Measurements from ENCODE around the gene GJB2.

The GJB2 gene

GRCh38 chr13:20161951-20162300 lies 30.8 kb downstream of the GJB2 start:
- TF ChIP-seq EZH2phosphoT487 (conservative IDR thresholded peaks at IDR 0.05; ENCODE audit: low read length) (no peak), CTCF (IDR thresholded peaks at IDR 0.05; ENCODE audit: insufficient read depth, low read length, poor library complexity, severe bottlenecking) (no peak)
- Histone ChIP-seq H3F3A (ENCODE audit: insufficient read depth) (peaks cover 12% of the 10 kb centered on the region; the same call in 1 of the 2 replicates), H4K20me1 (ENCODE audit: low read depth, low read length) (0 out of 2 replicates have a peak, but pooled peaks cover 4% of the 10 kb centered on the region), H3K4me2 (ENCODE audit: low read depth, low read length, poor library complexity, severe bottlenecking) (peak overlapping the region; percentile 68), H3K36me3 (ENCODE audit: low read length) (no peaks in the 10 kb centered on the region), H3K9me3 (ENCODE audit: insufficient read depth, low read length) (no peaks in the 10 kb centered on the region), H3K9me2 (replicated peaks; ENCODE audit: insufficient read depth, low read length) (no peaks in the 10 kb centered on the region), H3K9ac (ENCODE audit: low read length) (no peak overlapping the region), H3K27ac (ENCODE audit: low read depth, low read length) (no peak overlapping the region), H3K27me3 (ENCODE audit: low read length) (no peaks in the 10 kb centered on the region; the same call in 1 of the 2 replicates), H3K79me2 (ENCODE audit: insufficient read depth, low read length) (no peaks in the 10 kb centered on the region), H3K4me3 (ENCODE audit: insufficient read depth, low read length, poor library complexity, severe bottlenecking) (no peak overlapping the region), H2AFZ (ENCODE audit: low read depth, low read length, severe bottlenecking) (peak overlapping the region; percentile 14)

- Histone ChIP-seq H3K9me3 (ENCODE audit: insufficient read depth, low read length) (no peaks in the 10 kb centered on the region), H3K27ac (ENCODE audit: low read depth, low read length) (no peak overlapping the region), H3K36me3 (ENCODE audit: low read length) (no peaks in the 10 kb centered on the region), H3K4me2 (ENCODE audit: low read depth, low read length, poor library complexity, severe bottlenecking) (peak overlapping the region; percentile 68), H4K20me1 (ENCODE audit: low read depth, low read length) (0 out of 2 replicates have a peak, but pooled peaks cover 4% of the 10 kb centered on the region), H2AFZ (ENCODE audit: low read depth, low read length, severe bottlenecking) (peak overlapping the region; percentile 66), H3K9me2 (replicated peaks; ENCODE audit: insufficient read depth, low read length) (no peaks in the 10 kb centered on the region), H3K79me2 (ENCODE audit: insufficient read depth, low read length) (no peaks in the 10 kb centered on the region), H3K27me3 (ENCODE audit: low read length) (no peaks in the 10 kb centered on the region; the same call in 1 of the 2 replicates), H3K9ac (ENCODE audit: low read length) (peak overlapping the region; percentile 21; the same call in 1 of the 2 replicates), H3F3A (ENCODE audit: insufficient read depth) (peaks cover 12% of the 10 kb centered on the region; the same call in 1 of the 2 replicates), H3K4me3 (ENCODE audit: insufficient read depth, low read length, poor library complexity, severe bottlenecking) (peak overlapping the region; percentile 50)
- TF ChIP-seq CTCF (IDR thresholded peaks at IDR 0.05; ENCODE audit: insufficient read depth, low read length, poor library complexity, severe bottlenecking) (no peak), EZH2phosphoT487 (conservative IDR thresholded peaks at IDR 0.05; ENCODE audit: low read length) (no peak)
These were observed 31.3 kb downstream of the GJB2 start for GRCh38 chr13:20161275-20161950.

- H3K4me3 ChIP-seq (ENCODE audit: insufficient read depth, low read length, poor library complexity, severe bottlenecking) = peak within 1 kb of the TSS; percentile 50
- TF ChIP-seq CTCF (IDR thresholded peaks at IDR 0.05; ENCODE audit: insufficient read depth, low read length, poor library complexity, severe bottlenecking) (no peak), EZH2phosphoT487 (conservative IDR thresholded peaks at IDR 0.05; ENCODE audit: low read length) (no peak)
- no peaks in the 10 kb centered on the region for H3K9me2 ChIP-seq (replicated peaks; ENCODE audit: insufficient read depth, low read length)
- no peaks in the 10 kb centered on the region for H3K9me3 ChIP-seq (ENCODE audit: insufficient read depth, low read length)
- H4K20me1 ChIP-seq (ENCODE audit: low read depth, low read length) = 0 out of 2 replicates have a peak, but pooled peaks cover 4% of the 10 kb centered on the region
- H3F3A ChIP-seq (ENCODE audit: insufficient read depth) = peaks cover 12% of the 10 kb centered on the region; the same call in 1 of the 2 replicates
- no peaks in the 10 kb centered on the region for H3K36me3 ChIP-seq (ENCODE audit: low read length)
- H3K27me3 ChIP-seq (ENCODE audit: low read length) = no peaks in the 10 kb centered on the region; the same call in 1 of the 2 replicates
- H3K9ac ChIP-seq (ENCODE audit: low read length) = peak within 1 kb of the TSS; percentile 21; the same call in 1 of the 2 replicates
- H3K27ac ChIP-seq (ENCODE audit: low read depth, low read length) = no peak within 1 kb of the TSS
- no peaks in the 10 kb centered on the region for H3K79me2 ChIP-seq (ENCODE audit: insufficient read depth, low read length)
- H2AFZ ChIP-seq (ENCODE audit: low read depth, low read length, severe bottlenecking) = peak within 1 kb of the TSS; percentile 66
- peak within 1 kb of the TSS; percentile 68 for H3K4me2 ChIP-seq (ENCODE audit: low read depth, low read length, poor library complexity, severe bottlenecking)
These were observed 32.1 kb downstream of the GJB2 start, which contains the start of gene GJA3 for GRCh38 chr13:20160306-20161274. Gene GJA3, minus strand, starts transcription at chr13:20161052. Its CDS starts 17,764 bp downstream, at chr13:20143288.

Data from SU-DHL-6 (cell line).